ENCODE data around the gene CARMIL3.
A peak's percentile ranks its signal among the peaks of the same experiment; 100 is the strongest.

DNA sequence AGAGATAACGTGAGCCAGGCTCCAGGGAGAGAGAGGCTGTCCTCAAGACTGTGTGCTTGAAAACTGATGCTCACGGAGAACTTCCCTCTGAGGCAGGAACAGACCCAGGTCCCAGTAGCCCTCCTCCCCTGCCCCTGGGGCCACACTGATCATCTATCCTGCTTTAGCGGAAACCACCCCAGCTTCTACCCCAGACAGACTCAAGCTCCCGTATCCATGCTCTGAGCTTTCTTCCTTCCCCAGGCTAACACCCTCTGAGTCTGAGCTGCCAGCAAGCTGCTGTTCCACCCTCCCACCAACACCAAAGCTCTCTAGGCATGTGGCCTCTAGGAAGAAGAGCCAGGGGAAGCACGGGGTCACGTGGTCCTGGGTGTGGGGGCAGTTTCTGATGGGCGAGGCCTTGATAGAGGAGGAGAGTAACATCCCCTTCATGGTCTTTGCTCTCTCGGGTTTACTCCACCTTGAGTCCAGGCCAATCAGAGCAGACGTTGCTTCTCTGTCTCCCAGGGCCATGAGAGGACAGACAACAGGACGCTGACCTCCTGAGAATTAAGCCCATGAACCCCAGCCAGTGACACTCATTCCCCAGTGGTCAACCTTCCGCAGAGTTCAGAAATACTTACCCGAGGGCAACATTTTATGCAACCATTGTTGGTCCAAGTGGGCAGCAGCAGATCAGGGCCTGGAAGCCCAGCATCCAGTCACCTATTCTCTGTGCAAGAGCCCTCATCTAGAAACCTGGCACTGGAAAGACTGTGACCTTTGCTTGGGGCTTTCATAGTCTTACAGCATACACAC, 43.7 kb downstream of the CARMIL3 start:
- no peak for TF ChIP-seq CHD1 (IDR thresholded peaks at IDR 0.05; ENCODE audit: low read depth, low read length)
- TF ChIP-seq, protein P1, sequence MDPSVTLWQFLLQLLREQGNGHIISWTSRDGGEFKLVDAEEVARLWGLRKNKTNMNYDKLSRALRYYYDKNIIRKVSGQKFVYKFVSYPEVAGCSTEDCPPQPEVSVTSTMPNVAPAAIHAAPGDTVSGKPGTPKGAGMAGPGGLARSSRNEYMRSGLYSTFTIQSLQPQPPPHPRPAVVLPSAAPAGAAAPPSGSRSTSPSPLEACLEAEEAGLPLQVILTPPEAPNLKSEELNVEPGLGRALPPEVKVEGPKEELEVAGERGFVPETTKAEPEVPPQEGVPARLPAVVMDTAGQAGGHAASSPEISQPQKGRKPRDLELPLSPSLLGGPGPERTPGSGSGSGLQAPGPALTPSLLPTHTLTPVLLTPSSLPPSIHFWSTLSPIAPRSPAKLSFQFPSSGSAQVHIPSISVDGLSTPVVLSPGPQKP (IDR thresholded peaks at IDR 0.05; ENCODE audit: borderline replicate concordance, low read depth, low read length) = no peak
- TF ChIP-seq, protein P2, sequence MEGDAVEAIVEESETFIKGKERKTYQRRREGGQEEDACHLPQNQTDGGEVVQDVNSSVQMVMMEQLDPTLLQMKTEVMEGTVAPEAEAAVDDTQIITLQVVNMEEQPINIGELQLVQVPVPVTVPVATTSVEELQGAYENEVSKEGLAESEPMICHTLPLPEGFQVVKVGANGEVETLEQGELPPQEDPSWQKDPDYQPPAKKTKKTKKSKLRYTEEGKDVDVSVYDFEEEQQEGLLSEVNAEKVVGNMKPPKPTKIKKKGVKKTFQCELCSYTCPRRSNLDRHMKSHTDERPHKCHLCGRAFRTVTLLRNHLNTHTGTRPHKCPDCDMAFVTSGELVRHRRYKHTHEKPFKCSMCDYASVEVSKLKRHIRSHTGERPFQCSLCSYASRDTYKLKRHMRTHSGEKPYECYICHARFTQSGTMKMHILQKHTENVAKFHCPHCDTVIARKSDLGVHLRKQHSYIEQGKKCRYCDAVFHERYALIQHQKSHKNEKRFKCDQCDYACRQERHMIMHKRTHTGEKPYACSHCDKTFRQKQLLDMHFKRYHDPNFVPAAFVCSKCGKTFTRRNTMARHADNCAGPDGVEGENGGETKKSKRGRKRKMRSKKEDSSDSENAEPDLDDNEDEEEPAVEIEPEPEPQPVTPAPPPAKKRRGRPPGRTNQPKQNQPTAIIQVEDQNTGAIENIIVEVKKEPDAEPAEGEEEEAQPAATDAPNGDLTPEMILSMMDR (conservative IDR thresholded peaks at IDR 0.05; ENCODE audit: low read depth, low read length) = no peak
- no peak for TF ChIP-seq RFX5 (IDR thresholded peaks at IDR 0.05; ENCODE audit: low read depth, low read length)
- 0 out of 2 replicates have a peak, but pooled peaks have one; percentile 28 for TF ChIP-seq MXI1 (IDR thresholded peaks at IDR 0.05; ENCODE audit: borderline replicate concordance, low read depth, low read length)
- no peak; the same call in 1 of the 2 replicates for TF ChIP-seq MAZ (IDR thresholded peaks at IDR 0.05; ENCODE audit: borderline replicate concordance, low read depth, low read length)
- TF ChIP-seq SMC3 (IDR thresholded peaks at IDR 0.05; ENCODE audit: low read depth, low read length) = no peak
- TF ChIP-seq RAD21 (IDR thresholded peaks at IDR 0.05; ENCODE audit: low read length) = no peak
- no peak; the same call in 1 of the 2 replicates for TF ChIP-seq POLR2A (IDR thresholded peaks at IDR 0.05; ENCODE audit: low read depth, low read length)
- no peak for TF ChIP-seq MAFK (IDR thresholded peaks at IDR 0.05; ENCODE audit: low read depth, low read length)

Measured in IMR-90 (cell line).